ENCODE data around the gene TECTB.
"Not testable (repeated sequence)": the region's sequence is repeated elsewhere in the genome, so short reads cannot be mapped to it uniquely, and the experiment has no call there.

TECTB gene

DNA sequence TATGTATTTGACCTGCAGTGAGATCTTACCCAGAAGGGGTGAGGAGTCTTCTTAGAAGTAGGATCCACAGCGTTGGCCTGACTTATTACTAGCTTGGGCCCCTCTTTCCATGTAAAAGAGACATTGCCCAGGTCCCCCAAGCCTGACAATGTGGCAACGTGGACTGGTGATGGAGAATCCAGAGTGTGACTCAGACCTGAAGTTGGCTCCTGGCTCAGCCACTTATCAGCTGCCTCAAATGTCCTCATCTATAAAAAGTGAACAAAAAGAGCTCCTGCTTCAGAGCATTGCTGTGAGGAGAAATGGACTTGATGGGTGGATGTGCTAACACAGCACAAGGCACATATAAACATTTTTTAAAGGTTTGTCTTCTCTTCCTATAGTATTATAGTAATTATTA, 35.4 kb upstream of the TECTB start:
- Histone ChIP-seq H3K27me3 (ENCODE audit: control insufficient read depth in 5 of 5, insufficient read depth in 4 of 5, low read length in 5 of 5) (no peaks in the 10 kb centered on the region), H3K9ac (ENCODE audit: low read length in 5 of 5) (no peak overlapping the region), H3K36me3 (ENCODE audit: control insufficient read depth in 5 of 5, insufficient read depth in 5 of 5, low read length in 5 of 5) (no peaks in the 10 kb centered on the region), H3K4me1 (ENCODE audit: control insufficient read depth in 5 of 5, insufficient read depth in 5 of 5, low read length in 5 of 5) (peaks cover 0 to 23% (median 7%) of the 10 kb centered on the region in 5 donors), H3K27ac (ENCODE audit: low read depth, low read length) (no peak overlapping the region), H3K9me3 (ENCODE audit: control insufficient read depth in 5 of 5, low read length in 5 of 5) (peaks cover 0 to 16% (median 11%) of the 10 kb centered on the region in 5 donors), H3K4me3 (ENCODE audit: low read depth in 1 of 5, low read length in 5 of 5) (no peak overlapping the region)

DNA sequence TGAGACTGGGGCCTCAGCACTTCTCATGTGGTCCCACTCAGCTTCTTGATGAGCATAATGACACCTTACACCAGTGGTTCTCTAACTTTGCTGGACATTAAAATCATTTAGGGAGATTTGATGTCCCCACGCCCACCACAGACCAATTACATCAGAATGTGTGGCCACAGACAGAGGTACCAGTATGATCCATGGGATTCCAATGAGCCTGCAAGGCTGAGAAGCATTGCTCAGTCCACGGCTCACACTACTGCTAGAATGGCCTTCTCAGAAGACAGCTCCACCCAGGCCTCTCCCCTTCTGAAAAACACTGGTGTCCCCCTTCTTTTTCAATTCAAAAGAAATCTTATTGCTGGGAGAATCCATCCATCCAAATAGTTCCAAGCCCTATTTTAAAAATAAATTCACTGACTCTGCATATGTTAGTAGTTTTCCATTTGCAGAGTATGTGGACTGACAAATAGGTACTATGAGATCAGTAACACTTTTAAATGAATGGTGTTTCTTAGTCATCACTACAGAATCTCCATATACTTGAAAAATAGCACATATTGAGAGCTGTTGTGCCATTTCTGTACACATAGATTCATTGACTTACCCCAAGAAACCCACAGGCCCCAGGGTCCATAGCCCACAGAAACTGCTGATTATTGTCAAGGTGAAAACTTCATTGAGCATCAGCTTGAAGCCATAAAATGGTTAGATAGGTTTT, 34.5 kb upstream of the TECTB start:
- Histone ChIP-seq H3K9me3 (ENCODE audit: control insufficient read depth in 5 of 5, low read length in 5 of 5) (peaks cover 0 to 16% (median 11%) of the 10 kb centered on the region in 5 donors), H3K9ac (ENCODE audit: low read length in 5 of 5) (no peak overlapping the region), H3K27ac (ENCODE audit: low read depth, low read length) (no peak overlapping the region), H3K4me3 (ENCODE audit: low read depth in 1 of 5, low read length in 5 of 5) (no peak overlapping the region), H3K36me3 (ENCODE audit: control insufficient read depth in 5 of 5, insufficient read depth in 5 of 5, low read length in 5 of 5) (no peaks in the 10 kb centered on the region), H3K27me3 (ENCODE audit: control insufficient read depth in 5 of 5, insufficient read depth in 4 of 5, low read length in 5 of 5) (no peaks in the 10 kb centered on the region), H3K4me1 (ENCODE audit: control insufficient read depth in 5 of 5, insufficient read depth in 5 of 5, low read length in 5 of 5) (peaks cover 0 to 14% (median 0%) of the 10 kb centered on the region in 5 donors)

DNA sequence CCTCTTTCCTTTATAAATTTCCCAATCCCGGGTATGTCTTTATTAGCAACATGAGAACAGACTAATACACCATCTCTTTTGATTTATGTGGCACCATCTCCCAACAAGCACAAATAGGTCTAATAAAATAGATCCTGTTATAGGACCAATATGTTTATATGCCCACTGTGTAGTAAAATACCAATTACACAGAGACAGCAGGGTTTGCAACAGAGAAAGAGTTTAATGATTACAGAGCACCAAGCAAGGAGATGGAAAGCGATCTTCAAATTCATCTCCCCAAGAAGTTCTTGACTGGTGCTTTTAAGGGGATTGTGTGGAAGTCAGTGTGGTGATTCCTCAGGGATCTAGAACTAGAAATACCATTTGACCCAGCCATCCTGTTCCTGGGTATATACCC, 33.5 kb upstream of the TECTB start:
- H3K4me1 ChIP-seq (ENCODE audit: control insufficient read depth in 5 of 5, insufficient read depth in 5 of 5, low read length in 5 of 5) = peaks cover 0 to 7% (median 0%) of the 10 kb centered on the region in 5 donors
- H3K9ac ChIP-seq (ENCODE audit: low read length in 5 of 5) = no peak overlapping the region
- peaks cover 0 to 16% (median 11%) of the 10 kb centered on the region in 5 donors for H3K9me3 ChIP-seq (ENCODE audit: control insufficient read depth in 5 of 5, low read length in 5 of 5)
- H3K36me3 ChIP-seq (ENCODE audit: control insufficient read depth in 5 of 5, insufficient read depth in 5 of 5, low read length in 5 of 5) = no peaks in the 10 kb centered on the region
- no peak overlapping the region for H3K27ac ChIP-seq (ENCODE audit: low read depth, low read length)
- no peaks in the 10 kb centered on the region for H3K27me3 ChIP-seq (ENCODE audit: control insufficient read depth in 5 of 5, insufficient read depth in 4 of 5, low read length in 5 of 5)
- H3K4me3 ChIP-seq (ENCODE audit: low read depth in 1 of 5, low read length in 5 of 5) = no peak overlapping the region

DNA sequence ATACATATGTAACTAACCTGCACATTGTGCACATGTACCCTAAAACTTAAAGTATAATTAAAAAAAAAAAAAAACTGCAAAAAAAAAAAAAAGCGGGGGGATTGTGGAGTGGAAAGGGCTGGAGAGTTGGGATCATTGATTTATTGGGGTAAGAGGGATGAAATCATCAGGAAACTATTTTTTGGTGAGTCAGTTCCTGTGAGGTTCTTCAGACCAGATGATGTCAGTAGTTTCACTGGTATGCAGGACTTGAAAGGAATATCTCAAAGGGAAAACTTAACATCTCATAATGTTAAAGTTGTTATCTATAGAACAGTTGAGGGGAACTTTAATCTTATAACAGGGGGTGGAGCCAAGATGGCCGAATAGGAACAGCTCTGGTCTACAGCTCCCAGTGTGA, 32.6 kb upstream of the TECTB start:
- Histone ChIP-seq H3K27me3 (ENCODE audit: control insufficient read depth in 5 of 5, insufficient read depth in 4 of 5, low read length in 5 of 5) (no peaks in the 10 kb centered on the region), H3K27ac (ENCODE audit: low read depth, low read length) (no peak overlapping the region), H3K36me3 (ENCODE audit: control insufficient read depth in 5 of 5, insufficient read depth in 5 of 5, low read length in 5 of 5) (no peaks in the 10 kb centered on the region), H3K9me3 (ENCODE audit: control insufficient read depth in 5 of 5, low read length in 5 of 5) (peaks cover 0 to 16% (median 11%) of the 10 kb centered on the region in 5 donors), H3K9ac (ENCODE audit: low read length in 5 of 5) (no peak overlapping the region), H3K4me1 (ENCODE audit: control insufficient read depth in 5 of 5, insufficient read depth in 5 of 5, low read length in 5 of 5) (no peaks in the 10 kb centered on the region), H3K4me3 (ENCODE audit: low read depth in 1 of 5, low read length in 5 of 5) (no peak overlapping the region)

DNA sequence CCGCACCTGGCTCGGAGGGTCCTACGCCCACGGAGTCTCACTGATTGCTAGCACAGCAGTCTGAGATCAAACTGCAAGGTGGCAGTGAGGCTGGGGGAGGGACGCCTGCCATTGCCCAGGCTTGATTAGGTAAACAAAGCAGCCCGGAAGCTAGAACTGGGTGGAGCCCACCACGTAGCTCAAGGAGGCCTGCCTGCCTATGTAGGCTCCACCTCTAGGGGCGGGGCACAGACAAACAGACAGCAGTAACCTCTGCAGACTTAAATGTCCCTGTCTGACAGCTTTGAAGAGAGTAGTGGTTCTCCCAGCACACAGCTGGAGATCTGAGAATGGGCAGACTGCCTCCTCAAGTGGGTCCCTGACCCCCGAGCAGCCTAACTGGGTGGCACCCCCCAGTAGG, 32.0 kb upstream of the TECTB start:
- H3K27ac ChIP-seq (ENCODE audit: low read depth, low read length); H3K9ac ChIP-seq (ENCODE audit: low read length in 5 of 5); H3K36me3 ChIP-seq (ENCODE audit: control insufficient read depth in 5 of 5, insufficient read depth in 5 of 5, low read length in 5 of 5); H3K4me1 ChIP-seq (ENCODE audit: control insufficient read depth in 5 of 5, insufficient read depth in 5 of 5, low read length in 5 of 5); H3K27me3 ChIP-seq (ENCODE audit: control insufficient read depth in 5 of 5, insufficient read depth in 4 of 5, low read length in 5 of 5); H3K4me3 ChIP-seq (ENCODE audit: low read depth in 1 of 5, low read length in 5 of 5): not testable (repeated sequence)
- H3K9me3 ChIP-seq (ENCODE audit: control insufficient read depth in 5 of 5, low read length in 5 of 5) = peaks cover 0 to 16% (median 11%) of the 10 kb centered on the region in 5 donors

DNA sequence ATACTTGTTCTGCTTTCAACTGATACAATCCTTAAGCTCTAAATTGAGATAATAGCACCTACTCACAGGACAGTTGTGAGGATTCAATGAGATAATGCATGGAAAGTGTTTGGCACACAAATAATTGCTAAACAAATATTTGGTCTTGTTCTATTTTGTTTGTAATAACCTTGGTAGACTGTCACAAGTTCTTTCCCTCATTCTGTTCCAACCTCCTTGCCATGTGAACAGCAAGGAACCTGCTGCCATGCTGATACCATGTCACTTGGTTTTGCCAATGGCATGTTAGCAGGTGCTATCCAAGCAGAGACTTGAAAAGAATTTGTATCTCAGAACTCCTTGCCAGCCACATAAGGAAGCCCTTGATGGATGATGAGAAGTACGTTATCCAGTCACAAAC, 24.8 kb upstream of the TECTB start:
- H3K9me3 ChIP-seq (ENCODE audit: control insufficient read depth in 5 of 5, low read length in 5 of 5) = no peaks in the 10 kb centered on the region
- no peaks in the 10 kb centered on the region for H3K27me3 ChIP-seq (ENCODE audit: control insufficient read depth in 5 of 5, insufficient read depth in 4 of 5, low read length in 5 of 5)
- H3K27ac ChIP-seq (ENCODE audit: low read depth, low read length) = no peak overlapping the region
- H3K9ac ChIP-seq (ENCODE audit: low read length in 5 of 5) = no peak overlapping the region
- peaks cover 0 to 26% (median 14%) of the 10 kb centered on the region in 5 donors for H3K4me1 ChIP-seq (ENCODE audit: control insufficient read depth in 5 of 5, insufficient read depth in 5 of 5, low read length in 5 of 5)
- H3K4me3 ChIP-seq (ENCODE audit: low read depth in 1 of 5, low read length in 5 of 5) = no peak overlapping the region
- no peaks in the 10 kb centered on the region for H3K36me3 ChIP-seq (ENCODE audit: control insufficient read depth in 5 of 5, insufficient read depth in 5 of 5, low read length in 5 of 5)

DNA sequence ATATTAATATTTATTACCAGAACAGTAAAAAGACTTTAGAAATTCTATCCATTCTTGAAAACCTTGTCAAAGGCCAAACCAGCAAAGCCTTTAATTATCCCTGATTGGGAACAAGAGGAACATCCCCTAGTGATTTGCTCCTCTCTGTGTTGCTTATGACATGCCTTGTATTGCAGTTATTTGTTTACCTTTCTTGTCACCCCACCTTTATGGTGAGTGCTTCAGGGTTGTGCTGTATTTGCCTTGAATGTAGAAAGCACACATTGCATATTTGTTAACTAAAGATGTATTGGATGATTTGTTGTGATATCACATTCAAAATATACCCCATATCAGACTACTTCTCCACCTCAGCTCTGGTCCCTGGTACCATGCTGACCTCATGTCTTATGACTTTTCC, 23.5 kb upstream of the TECTB start:
- peak overlapping the region; percentile 73 for H3K27ac ChIP-seq (ENCODE audit: low read depth, low read length)
- no peaks in the 10 kb centered on the region for H3K27me3 ChIP-seq (ENCODE audit: control insufficient read depth in 5 of 5, insufficient read depth in 4 of 5, low read length in 5 of 5)
- H3K9me3 ChIP-seq (ENCODE audit: control insufficient read depth in 5 of 5, low read length in 5 of 5) = no peaks in the 10 kb centered on the region
- no peaks in the 10 kb centered on the region for H3K36me3 ChIP-seq (ENCODE audit: control insufficient read depth in 5 of 5, insufficient read depth in 5 of 5, low read length in 5 of 5)
- no peak overlapping the region for H3K9ac ChIP-seq (ENCODE audit: low read length in 5 of 5)
- peaks cover 0 to 28% (median 14%) of the 10 kb centered on the region in 5 donors for H3K4me1 ChIP-seq (ENCODE audit: control insufficient read depth in 5 of 5, insufficient read depth in 5 of 5, low read length in 5 of 5)
- H3K4me3 ChIP-seq (ENCODE audit: low read depth in 1 of 5, low read length in 5 of 5) = no peak overlapping the region

DNA sequence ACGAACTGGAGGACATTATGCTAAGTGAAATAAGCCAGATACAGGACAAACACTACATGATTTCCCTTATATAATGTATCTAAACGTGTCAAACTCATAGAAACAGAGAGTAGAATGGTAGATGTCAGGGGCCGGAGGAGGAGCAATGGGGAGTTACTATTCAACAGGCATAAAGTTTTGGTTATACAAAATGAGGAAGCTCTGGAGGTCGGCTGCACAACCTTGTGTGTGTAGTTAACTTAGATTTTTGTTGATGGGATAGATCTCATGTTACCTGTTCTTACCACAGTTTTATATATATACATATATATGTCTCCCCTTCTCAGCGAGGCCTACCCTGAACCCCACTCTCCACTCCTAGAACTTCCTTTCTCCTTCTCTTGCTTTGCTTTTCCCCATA, 22.4 kb upstream of the TECTB start:
- no peaks in the 10 kb centered on the region for H3K27me3 ChIP-seq (ENCODE audit: control insufficient read depth in 5 of 5, insufficient read depth in 4 of 5, low read length in 5 of 5)
- H3K27ac ChIP-seq (ENCODE audit: low read depth, low read length) = peak overlapping the region; percentile 73

DNA sequence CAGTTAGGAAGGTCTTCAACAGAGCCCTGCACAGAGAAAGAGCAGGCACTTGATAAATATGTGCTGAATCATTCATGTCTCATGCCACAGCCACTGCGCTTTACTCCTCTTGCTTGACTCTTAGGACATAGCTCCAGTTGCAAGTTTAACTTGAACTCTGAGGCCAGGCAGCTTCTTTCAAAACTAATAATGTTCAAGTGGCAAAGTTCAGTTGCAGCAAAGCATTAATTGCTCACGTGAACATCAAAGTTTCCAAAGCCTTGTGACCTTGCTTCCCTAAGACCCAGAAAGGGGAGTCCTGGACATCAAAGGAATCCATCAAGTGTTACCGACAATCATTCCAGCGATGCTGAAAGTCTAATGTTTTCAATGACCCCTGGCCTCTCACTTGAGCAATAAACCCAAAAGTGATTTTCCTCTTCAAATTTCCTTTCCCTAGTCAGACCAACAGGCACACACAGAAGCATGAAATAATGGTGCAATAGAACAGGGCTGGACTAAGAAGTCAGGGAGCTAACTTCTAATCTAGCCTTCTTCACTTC, 21.8 kb upstream of the TECTB start:
- no peaks in the 10 kb centered on the region for H3K27me3 ChIP-seq (ENCODE audit: control insufficient read depth in 5 of 5, insufficient read depth in 4 of 5, low read length in 5 of 5)
- H3K27ac ChIP-seq (ENCODE audit: low read depth, low read length) = peak overlapping the region; percentile 73
- H3K36me3 ChIP-seq (ENCODE audit: control insufficient read depth in 5 of 5, insufficient read depth in 5 of 5, low read length in 5 of 5) = no peaks in the 10 kb centered on the region
- no peaks in the 10 kb centered on the region for H3K9me3 ChIP-seq (ENCODE audit: control insufficient read depth in 5 of 5, low read length in 5 of 5)
- peaks cover 0 to 40% (median 26%) of the 10 kb centered on the region in 5 donors for H3K4me1 ChIP-seq (ENCODE audit: control insufficient read depth in 5 of 5, insufficient read depth in 5 of 5, low read length in 5 of 5)
- peak overlapping the region in 2 of 5 donors; percentile 43 to 44 for H3K9ac ChIP-seq (ENCODE audit: low read length in 5 of 5)
- H3K4me3 ChIP-seq (ENCODE audit: low read depth in 1 of 5, low read length in 5 of 5) = no peak overlapping the region

More for the DNA sequence above, 22.4 kb upstream of the TECTB start:
- H3K9ac ChIP-seq (ENCODE audit: low read length in 5 of 5) = peak overlapping the region in 2 of 5 donors; percentile 43 to 44
- H3K4me3 ChIP-seq (ENCODE audit: low read depth in 1 of 5, low read length in 5 of 5) = no peak overlapping the region
- no peaks in the 10 kb centered on the region for H3K36me3 ChIP-seq (ENCODE audit: control insufficient read depth in 5 of 5, insufficient read depth in 5 of 5, low read length in 5 of 5)
- peaks cover 0 to 38% (median 26%) of the 10 kb centered on the region in 5 donors for H3K4me1 ChIP-seq (ENCODE audit: control insufficient read depth in 5 of 5, insufficient read depth in 5 of 5, low read length in 5 of 5)
- no peaks in the 10 kb centered on the region for H3K9me3 ChIP-seq (ENCODE audit: control insufficient read depth in 5 of 5, low read length in 5 of 5)

DNA sequence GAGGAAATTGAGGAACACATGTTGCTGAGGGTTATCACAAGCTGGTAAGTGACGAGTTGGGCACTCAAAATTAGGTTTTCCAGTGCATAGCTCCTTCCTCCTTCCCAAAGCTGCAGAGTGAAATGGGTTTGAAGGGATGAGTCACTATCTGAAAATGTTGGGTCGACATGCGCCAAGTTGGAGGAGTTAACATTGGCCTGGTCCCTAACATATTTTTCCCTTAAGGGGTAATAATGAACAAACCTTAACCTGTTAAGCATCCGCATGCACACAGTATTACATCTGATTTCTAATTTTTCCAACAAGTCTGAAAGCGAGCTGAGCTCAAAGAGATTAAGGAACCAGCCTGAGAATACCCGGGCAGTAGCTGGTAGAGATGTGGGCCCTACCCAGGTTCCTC, 20.7 kb upstream of the TECTB start:
- H3K27me3 ChIP-seq (ENCODE audit: control insufficient read depth in 5 of 5, insufficient read depth in 4 of 5, low read length in 5 of 5) = no peaks in the 10 kb centered on the region
- H3K4me1 ChIP-seq (ENCODE audit: control insufficient read depth in 5 of 5, insufficient read depth in 5 of 5, low read length in 5 of 5) = peaks cover 0 to 41% (median 26%) of the 10 kb centered on the region in 5 donors
- peaks cover 0 to 8% (median 0%) of the 10 kb centered on the region in 5 donors for H3K9me3 ChIP-seq (ENCODE audit: control insufficient read depth in 5 of 5, low read length in 5 of 5)
- peak overlapping the region; percentile 73 for H3K27ac ChIP-seq (ENCODE audit: low read depth, low read length)
- no peak overlapping the region for H3K9ac ChIP-seq (ENCODE audit: low read length in 5 of 5)
- no peaks in the 10 kb centered on the region for H3K36me3 ChIP-seq (ENCODE audit: control insufficient read depth in 5 of 5, insufficient read depth in 5 of 5, low read length in 5 of 5)
- H3K4me3 ChIP-seq (ENCODE audit: low read depth in 1 of 5, low read length in 5 of 5) = no peak overlapping the region
